Measurements from ENCODE around the gene ZNF426. TPM values are rescaled to one million over a fixed set of nuclear protein-coding genes. Genes with fewer than 3 reads are reported as not detected.

Gene ZNF426
- total and polyA plus RNA-seq, 2 donors: 5.0 to 11.1 TPM

Other genes with a start within 250 kb of the ZNF426 start
- 4.5 TPM for gene ZNF699, start 228.8 kb downstream of the ZNF426 start, total RNA-seq
- 1.8 TPM for gene ZNF699, start 228.8 kb downstream of the ZNF426 start, polyA plus RNA-seq
- gene ZNF559, start 214.5 kb downstream of the ZNF426 start, total RNA-seq: 27.7 TPM
- gene ZNF559, start 214.5 kb downstream of the ZNF426 start, polyA plus RNA-seq: 72.1 TPM
- gene ZNF177, start 175.6 kb downstream of the ZNF426 start, total RNA-seq: 2.9 TPM
- 13.8 TPM for gene ZNF177, start 175.6 kb downstream of the ZNF426 start, polyA plus RNA-seq
- 25.7 TPM for gene ZNF266, start 103.1 kb downstream of the ZNF426 start, total RNA-seq
- gene ZNF266, start 103.1 kb downstream of the ZNF426 start, polyA plus RNA-seq: 151 TPM
- gene ZNF560, start 40.0 kb downstream of the ZNF426 start, total RNA-seq: 0.05 TPM
- 0.21 TPM for gene ZNF560, start 40.0 kb downstream of the ZNF426 start, polyA plus RNA-seq
- gene ZNF121, start 45.9 kb upstream of the ZNF426 start, total RNA-seq: 26.1 TPM
- gene ZNF121, start 45.9 kb upstream of the ZNF426 start, polyA plus RNA-seq: 15.3 TPM
- 26.5 TPM for gene ZNF561, start 82.6 kb upstream of the ZNF426 start, total RNA-seq
- gene ZNF561, start 82.6 kb upstream of the ZNF426 start, polyA plus RNA-seq: 32.4 TPM
- gene ZNF562, start 136.5 kb upstream of the ZNF426 start, total RNA-seq: 22.6 TPM
- gene ZNF562, start 136.5 kb upstream of the ZNF426 start, polyA plus RNA-seq: 10.3 TPM
- gene ZNF846, start 230.1 kb upstream of the ZNF426 start, total RNA-seq: 10.1 TPM
- gene ZNF846, start 230.1 kb upstream of the ZNF426 start, polyA plus RNA-seq: 23.1 TPM